HG03025 (cell line): ENCODE data around the gene MTCP1.

Experiments used
- ATAC-seq: cut with Tn5 transposase; IDR thresholded peaks from one replicate; pipeline ENCODE4 v1.9.1; 2021; ENCODE audit warnings: mild to moderate bottlenecking, moderate library complexity; ENCODE audit not compliant: unreplicated experiment, low FRiP score

MTCP1 gene

GRCh38 chrX:155055494-155055893 lies 15.4 kb downstream of the MTCP1 start:
- ATAC-seq, result no peak

- no peak for ATAC-seq
Observed at GRCh38 chrX:155054255-155054654, 16.7 kb downstream of the MTCP1 start.

GRCh38 chrX:155053656-155054055 lies 17.3 kb downstream of the MTCP1 start:
- no peak for ATAC-seq

- ATAC-seq, result no peak
Observed at GRCh38 chrX:155052738-155053498, 18.0 kb downstream of the MTCP1 start.

- ATAC-seq, result no peak
Observed at GRCh38 chrX:155048977-155049619, 21.8 kb downstream of the MTCP1 start.

GRCh38 chrX:155046811-155047528 lies 24.0 kb downstream of the MTCP1 start:
- ATAC-seq, result no peak

- no peak for ATAC-seq
Observed at GRCh38 chrX:155046129-155046810, 24.7 kb downstream of the MTCP1 start.

- no peak for ATAC-seq
Observed at GRCh38 chrX:155035688-155036087, 35.2 kb downstream of the MTCP1 start.

- ATAC-seq, result no peak
Observed at GRCh38 chrX:155031657-155032056, 39.3 kb downstream of the MTCP1 start.

- ATAC-seq, result no peak
Observed at GRCh38 chrX:155028877-155029291, 42.1 kb downstream of the MTCP1 start.

- ATAC-seq, result no peak
Observed at GRCh38 chrX:155028129-155028528, 42.8 kb downstream of the MTCP1 start.

GRCh38 chrX:155027509-155028066 lies 43.3 kb downstream of the MTCP1 start:
- no peak for ATAC-seq

GRCh38 chrX:155026727-155027508 lies 44.0 kb downstream of the MTCP1 start, which contains the start of gene FUNDC2:
TSS of gene FUNDC2 (plus strand) at chrX:155026844. CDS start at chrX:155026939, 95 bp downstream.
- ATAC-seq, result peak; percentile 90

- ATAC-seq, result no peak
Observed at GRCh38 chrX:155026420-155026726, 44.6 kb downstream of the MTCP1 start.

GRCh38 chrX:155023907-155024833 lies 46.8 kb downstream of the MTCP1 start:
- ATAC-seq, result no peak

- ATAC-seq, result no peak
Observed at GRCh38 chrX:155022585-155022984, 48.4 kb downstream of the MTCP1 start, which contains the start of gene F8. TSS of gene F8 (minus strand) at chrX:155022723. CDS start at chrX:155022552, 171 bp downstream.

- no peak for ATAC-seq
Observed at GRCh38 chrX:155020591-155020990, 50.3 kb downstream of the MTCP1 start.
